Uterus (tissue), 2 donors: ENCODE measurements around the gene CLEC18C.
"Not testable (repeated sequence)": the region's sequence is repeated elsewhere in the genome, so short reads cannot be mapped to it uniquely, and the experiment has no call there.

Experiments used
- POLR2A ChIP-seq, 2 donors: fragments of 450-650 bp; IDR thresholded peaks; one replicate each; pipeline ENCODE4 v1.6.1; 2016; ENCODE audit warnings: antibody characterized with exemption in 2 of 2, mild to moderate bottlenecking in 1 of 2, moderate library complexity in 1 of 2
- TF ChIP-seq, protein P1 (sequence below), 4 experiments: fragments of 200-600 bp in 2 of 4; fragments of 450-650 bp in 2 of 4; sonication (generic) in 2 of 4; IDR thresholded peaks; one replicate each; pipeline ENCODE4 v1.5.1; 2016 to 2019; ENCODE audit warnings: antibody characterized with exemption in 4 of 4, mild to moderate bottlenecking in 2 of 4, moderate library complexity in 1 of 4

DNA sequence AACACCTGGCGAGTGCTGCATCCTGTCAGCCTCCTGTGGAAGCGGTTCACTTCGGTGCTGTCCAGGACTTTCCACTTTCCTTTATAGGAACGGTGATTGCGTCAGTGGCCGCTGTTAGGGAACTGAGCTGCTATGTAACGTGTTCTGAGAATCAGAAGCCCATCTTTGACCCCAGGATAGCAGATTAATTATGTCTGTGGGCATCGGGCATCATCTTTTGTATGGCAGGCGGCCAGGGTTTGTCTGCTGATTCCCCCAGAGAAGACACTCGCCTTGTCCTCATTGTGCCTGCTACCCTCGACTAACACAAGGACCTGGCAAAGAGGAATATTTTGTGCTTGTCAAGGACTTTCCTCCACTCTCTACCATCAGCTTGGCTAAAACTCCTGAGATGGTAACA is 25.7 kb upstream of the CLEC18C start:
- TF ChIP-seq POLR2A (IDR thresholded peaks at IDR 0.05): not testable (repeated sequence)
- TF ChIP-seq, protein P1, sequence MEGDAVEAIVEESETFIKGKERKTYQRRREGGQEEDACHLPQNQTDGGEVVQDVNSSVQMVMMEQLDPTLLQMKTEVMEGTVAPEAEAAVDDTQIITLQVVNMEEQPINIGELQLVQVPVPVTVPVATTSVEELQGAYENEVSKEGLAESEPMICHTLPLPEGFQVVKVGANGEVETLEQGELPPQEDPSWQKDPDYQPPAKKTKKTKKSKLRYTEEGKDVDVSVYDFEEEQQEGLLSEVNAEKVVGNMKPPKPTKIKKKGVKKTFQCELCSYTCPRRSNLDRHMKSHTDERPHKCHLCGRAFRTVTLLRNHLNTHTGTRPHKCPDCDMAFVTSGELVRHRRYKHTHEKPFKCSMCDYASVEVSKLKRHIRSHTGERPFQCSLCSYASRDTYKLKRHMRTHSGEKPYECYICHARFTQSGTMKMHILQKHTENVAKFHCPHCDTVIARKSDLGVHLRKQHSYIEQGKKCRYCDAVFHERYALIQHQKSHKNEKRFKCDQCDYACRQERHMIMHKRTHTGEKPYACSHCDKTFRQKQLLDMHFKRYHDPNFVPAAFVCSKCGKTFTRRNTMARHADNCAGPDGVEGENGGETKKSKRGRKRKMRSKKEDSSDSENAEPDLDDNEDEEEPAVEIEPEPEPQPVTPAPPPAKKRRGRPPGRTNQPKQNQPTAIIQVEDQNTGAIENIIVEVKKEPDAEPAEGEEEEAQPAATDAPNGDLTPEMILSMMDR (IDR thresholded peaks at IDR 0.05): not testable (repeated sequence)
